HG02852 (cell line): Measurements from ENCODE around the gene ALS2.
"Not testable (repeated sequence)": the region's sequence is repeated elsewhere in the genome, so short reads cannot be mapped to it uniquely, and the experiment has no call there.

Experiments used
- ATAC-seq: cut with Tn5 transposase; IDR thresholded peaks from one replicate; pipeline ENCODE4 v1.9.1; 2021; ENCODE audit warnings: mild to moderate bottlenecking, moderate library complexity; ENCODE audit not compliant: unreplicated experiment

The ALS2 gene

DNA sequence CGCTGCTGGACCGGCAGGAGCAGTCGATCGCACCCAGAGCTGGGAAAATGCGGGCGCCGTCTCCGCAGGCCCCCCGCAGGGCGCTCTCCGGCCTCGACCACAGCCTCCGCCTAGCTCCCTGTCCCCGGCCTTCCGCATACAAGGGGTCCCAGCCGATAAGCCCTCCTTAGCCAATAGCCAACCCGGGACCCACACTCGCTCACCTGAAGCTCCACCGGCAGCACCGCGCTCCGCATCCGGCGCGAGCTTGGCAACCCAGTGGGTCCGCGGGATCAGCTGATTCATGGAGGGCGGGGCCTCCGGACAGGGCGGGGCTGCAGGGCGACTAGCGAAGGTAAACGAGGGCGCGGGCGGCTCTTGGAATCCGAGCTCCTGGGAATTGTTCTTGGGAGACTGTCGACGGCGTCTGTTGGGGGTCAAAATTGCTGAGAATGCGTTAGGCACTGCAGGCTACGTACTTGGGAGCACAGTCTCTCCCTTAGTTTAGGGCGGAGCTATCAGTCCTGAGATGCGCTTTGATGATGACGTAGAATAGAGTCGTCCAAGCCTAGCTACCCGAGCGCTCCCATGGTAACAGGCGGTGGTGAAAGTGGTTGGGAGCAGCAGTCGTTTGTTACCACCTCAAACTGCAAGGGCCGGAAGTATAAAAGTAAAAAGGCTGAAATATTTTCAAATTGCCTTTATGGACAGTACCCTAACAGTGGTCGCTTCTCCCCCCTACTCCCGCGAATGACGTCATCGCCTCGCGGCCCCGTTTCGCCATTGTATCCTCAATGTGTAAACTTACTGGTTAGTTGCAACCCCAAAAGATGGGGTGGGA, at the start of gene ALS2:
Gene ALS2 (minus strand): TSS at position 260 of the 820 bp plus-strand sequence. CDS start 12,048 bp downstream, outside the sequence.
- peak; percentile 97 for ATAC-seq

DNA sequence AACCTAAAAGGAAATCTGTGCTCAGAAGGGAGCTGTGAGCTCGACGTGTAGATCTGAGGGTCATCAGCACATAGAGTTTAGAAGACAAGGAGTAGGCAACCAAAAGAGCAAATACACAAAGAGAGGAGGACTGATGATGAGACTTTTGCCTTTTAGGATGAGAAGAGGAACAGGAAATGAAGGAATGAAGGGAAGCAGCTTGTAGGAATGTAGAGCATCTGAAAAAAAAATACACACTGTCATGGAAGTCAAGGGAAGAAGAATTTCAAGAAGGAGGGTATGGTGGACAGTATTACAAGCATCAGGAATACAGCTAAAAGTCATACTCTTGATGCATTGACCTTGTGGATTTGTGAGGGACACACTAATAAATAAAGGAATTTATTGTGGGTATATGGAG, 47.5 kb upstream of the ALS2 start:
- no peak for ATAC-seq

DNA sequence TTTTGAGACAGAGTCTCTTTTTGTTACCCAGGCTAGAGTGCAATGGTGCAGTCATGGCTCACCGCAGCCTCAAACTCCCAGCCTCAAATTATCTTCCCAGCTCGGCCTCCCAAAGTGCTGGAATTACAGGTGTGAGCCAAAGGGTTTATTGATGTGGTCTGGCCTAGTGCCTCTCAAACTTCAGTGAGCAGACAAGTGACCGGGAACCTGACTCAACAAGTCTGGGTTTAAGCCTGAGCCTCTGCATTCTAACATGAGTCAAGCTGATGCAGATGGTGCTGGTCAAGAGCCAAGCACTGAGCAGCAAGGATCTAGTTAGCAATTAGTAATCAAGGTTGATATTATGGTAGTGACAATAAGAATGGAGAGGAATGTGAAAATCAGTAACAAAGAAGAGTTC, 46.9 kb upstream of the ALS2 start:
- ATAC-seq, result no peak

DNA sequence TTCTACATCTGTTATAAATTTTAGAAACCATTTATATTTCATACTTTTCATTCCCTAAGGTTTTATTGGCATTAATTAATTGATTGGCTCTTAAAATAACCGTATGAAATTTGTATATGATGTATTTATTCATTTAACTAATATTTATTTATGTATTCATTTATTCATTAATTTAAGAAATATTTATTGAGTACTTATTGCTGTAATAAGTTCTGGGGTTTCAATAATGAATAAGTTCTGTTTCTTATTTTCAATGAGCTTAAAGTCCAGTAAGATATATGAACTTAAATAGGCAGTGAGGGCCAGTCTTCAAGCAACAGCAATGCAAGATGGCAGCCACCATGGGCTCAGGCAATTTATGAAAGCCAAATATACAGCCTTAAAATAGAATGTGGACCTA, 43.5 kb upstream of the ALS2 start:
- no peak for ATAC-seq

DNA sequence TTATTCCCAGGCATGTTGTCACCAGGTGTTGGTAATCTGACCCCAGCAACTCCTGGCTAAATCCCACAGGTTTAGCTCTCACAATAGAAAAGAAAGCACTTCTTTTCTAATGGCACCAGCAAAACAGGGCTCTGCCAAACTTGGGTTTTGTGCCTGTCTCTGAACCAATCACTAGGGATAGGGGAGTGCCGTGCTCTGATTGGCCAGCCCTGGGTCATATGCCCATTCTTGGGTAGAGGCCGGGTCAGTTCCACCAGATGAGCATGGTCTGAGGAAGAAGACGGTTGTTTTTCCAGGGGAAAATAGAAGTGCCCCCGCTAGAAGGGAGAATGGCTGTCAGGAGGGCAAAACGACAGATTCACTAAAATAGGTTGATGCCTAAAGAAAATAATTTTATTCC, 40.3 kb upstream of the ALS2 start:
- no peak for ATAC-seq

DNA sequence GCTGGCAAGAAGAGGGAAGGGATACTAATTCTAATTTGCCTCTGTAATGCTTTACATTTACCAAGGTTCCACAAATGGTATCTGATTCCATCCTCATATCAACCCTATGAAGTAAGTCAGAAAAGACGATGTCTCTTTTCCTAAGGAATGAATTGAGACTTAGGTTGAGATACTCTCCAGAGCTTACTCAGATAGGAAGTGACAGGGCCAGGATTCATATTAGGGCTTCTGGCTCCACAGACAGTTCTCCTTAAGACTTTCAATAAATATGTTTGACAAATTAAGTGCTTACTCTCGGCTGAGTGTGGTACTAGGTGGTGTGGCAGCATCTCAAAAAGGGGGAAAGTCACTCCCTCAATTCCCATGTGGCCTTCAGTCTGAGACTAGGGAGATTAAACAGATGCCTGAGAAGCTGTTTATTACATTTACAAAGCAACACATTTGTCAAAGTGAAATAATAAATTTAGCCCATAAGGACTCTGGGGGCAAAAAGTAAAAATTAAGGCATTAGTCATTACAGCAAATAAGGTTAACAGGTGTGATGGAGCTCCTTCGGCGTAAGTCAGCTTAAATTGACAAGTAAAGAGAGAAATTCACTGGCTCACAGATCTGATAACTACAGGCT, 39.8 kb upstream of the ALS2 start:
- ATAC-seq, result no peak

DNA sequence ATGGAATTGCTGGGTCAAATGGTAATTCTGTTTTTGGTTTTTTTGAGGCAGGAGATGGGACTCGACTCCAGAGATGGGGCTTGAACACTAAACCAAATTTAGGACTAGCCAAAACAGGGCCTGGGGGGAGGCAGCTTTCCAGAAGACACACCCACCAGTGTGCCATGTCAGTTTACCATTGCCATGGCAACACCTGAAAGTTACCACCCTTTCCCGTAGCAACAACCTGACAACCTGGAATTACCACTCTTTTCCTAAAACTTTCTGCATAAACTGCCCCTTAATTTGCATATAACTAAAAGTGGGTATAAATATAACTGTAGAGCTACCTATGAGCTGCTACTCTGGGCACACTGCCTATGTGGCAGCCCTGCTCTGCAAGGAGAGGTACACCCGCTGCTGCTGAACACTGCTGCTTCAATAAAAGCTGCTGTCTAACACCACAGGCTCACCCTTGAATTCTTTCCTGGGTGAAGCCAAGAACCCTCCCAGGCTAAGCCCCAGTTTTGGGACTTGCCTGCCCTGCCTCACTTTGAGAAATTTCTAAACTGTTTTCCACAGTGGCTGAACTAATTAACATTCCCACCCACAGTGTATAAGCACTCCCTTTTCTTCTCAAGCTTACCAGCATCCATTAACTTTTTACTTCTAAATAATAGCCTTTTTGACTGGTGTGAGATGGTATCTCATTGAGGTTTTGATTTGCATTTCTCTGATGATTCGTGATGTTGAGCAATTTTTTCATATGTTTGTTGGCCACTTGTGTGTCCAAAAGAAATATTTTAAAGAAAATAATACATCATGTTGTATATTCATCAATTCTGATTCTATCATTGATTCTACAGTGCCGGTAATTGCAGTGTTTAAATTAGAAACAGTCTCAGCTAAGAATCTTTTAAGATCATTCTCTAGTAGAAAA, 36.2 kb upstream of the ALS2 start:
- no peak for ATAC-seq

DNA sequence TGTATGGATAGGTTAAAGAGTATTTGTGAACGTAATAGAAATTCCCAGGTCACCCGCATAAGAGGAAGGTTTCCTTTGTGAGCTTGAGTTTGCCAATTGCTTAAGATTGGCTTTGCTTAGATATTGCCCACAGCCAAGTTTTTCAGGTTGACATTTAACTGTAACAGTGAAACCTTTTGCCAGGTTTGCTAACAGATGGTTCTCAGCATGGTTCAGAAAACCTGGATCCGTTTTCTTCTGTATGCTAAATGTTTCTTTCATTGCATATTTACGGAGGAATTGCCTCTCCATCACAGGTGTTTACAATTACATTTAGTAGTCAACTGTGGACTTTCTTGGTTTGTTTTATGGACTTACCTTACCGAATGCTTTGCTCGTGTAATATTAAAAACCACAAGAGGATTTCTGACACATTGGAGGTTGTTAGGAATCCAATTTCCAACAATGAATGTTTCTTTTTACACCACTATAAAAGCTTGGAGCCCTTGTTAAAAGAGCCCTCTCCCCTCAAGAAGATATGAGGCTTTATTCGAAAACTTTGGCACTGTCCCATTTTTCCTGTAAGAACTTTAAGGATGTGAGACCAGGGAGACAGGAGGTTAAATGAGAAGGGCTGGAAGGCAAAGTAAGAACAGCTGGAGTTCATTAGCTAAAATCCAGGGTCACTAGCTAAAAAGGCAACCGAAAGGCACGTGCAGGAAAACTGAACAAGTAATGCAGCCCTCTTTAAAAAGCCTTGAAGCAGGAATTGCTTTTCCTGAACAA, 33.4 kb upstream of the ALS2 start:
- ATAC-seq, result no peak

DNA sequence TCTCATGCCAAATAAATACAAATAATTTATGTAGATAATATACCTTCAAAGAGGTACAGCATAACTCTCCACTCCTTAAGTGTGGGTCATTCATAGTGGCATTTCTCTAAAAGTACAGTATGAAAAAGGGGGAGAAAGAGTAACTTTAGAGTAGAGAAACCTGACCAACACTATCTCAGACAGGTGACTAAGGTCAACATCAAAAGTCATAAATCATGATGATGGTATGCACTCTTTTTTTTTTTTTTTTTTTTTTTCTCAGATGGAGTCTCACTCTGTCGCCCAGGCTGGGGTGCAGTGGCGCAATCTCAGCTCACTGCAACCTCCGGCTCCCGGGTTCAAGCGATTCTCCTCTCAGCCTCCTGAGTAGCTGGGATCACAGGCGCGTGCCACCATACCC, 29.9 kb upstream of the ALS2 start:
- ATAC-seq, result not testable (repeated sequence)

DNA sequence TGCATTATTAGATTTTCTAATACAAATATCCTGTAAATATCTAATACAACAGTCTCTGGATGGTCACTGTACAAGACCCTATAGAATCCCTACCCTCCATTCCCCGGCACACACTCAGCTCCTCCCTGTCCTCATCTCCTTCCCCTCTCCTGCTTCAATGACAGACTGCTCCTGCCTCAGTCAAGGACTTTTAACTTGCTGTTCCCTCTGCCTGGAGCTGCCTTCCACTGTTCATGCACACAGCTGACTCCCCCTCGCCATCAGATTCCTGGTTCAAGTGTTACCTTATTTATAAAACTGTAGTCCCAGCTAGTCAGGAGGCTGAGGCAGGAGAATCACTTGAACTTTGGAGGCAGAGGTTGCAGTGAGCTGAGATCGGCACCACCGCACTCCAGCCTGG, 28.9 kb upstream of the ALS2 start:
- no peak for ATAC-seq

DNA sequence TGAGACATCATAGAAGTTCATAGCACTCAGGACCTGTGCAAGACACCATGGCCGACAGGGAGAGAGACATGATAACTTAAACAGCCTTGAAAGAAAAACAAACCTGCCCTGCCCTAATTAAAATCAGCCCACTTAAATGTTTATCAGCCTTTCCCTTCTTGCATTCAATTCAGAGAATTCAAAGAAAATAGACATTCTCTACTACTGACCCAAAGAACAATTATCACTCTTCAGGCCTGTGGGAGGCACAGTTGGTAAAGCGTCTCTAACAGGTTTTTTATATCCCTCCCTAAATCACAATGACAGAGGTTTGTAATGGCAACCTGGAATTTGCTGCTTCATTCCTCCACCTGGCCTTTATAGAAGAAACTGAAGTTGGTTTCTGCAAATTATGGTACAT, 27.3 kb upstream of the ALS2 start:
- ATAC-seq, result no peak

DNA sequence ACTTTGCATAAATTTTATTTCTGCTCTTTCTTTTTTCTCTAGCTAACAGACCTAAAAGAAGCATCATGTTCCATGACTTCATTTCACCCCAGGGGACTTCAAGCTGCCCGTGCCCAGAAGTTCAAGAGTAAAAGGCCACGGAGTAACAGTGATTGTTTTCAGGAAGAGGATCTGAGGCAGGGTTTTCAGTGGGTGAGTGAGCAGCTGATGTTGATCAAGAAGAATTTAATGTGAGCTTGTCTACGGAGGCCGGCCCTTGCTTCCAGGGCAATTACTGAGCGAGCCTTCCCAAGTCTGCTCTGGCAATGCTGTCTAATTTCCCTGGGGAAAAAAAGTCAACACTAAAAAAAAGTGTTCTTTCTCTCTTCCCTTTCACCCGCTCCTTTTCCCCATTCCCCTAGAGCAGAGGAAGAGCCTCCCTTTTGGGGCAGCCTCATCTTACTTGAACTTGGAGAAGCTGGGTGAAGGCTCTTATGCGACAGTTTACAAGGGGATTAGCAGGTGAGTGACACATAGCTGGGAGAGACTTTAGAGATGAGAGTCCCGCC, 26.8 kb upstream of the ALS2 start:
- no peak for ATAC-seq

DNA sequence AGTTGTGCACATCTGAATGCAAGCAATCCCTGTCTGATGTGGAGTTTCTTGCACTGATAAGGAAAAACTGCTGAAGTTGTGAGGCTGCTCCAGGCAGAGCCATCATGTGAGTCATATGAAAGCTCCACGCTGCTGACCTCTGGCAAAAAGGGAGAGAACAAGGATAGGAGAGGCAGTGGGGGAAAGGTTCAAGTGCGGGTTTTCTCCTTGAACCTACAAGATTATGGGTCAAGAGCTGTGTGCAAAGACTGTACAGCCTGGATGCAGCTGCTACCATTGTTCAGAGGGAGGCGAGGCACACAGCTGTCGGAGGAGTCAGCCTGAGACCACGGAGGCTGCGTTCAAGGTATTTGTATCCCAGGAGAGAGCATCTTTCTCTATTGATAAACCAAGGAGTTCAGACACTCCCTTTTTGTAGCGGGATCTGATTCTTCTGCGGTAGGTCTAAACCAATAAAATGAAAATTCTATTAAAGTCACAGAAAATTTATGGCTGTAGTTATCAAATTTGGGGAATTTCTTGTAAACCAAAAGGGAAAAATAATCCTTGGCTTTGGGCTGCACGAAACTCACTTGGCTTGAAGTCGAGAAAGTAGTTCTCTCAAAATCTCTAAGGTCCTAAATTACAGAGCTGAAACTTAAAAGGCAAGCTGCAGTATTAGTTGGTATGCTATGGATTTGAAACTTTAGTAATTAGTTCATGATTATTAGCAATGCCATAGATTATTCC, 25.9 kb upstream of the ALS2 start, which contains the start of gene CDK15:
Gene CDK15 (plus strand): TSS at position 96 of the 729 bp plus-strand sequence. CDS start 128 bp downstream, at position 224.
- no peak for ATAC-seq

DNA sequence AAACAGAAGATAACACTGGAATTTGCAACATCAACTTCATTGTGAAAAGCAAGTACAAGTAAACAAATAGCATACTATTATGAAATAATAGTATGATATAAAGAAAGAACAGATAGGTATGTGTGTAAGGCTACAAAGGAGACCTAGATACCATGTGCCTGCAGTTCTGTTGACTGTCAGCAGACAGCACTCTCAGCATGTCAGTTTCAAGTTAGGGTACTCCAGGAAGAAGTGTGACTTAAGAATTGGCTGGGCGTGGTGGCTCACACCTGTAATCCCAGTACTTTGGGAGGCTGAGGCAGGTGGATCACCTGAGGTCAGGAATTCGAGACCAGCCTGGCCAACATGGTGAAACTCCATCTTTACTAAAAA, 18.2 kb upstream of the ALS2 start:
- not testable (repeated sequence) for ATAC-seq

DNA sequence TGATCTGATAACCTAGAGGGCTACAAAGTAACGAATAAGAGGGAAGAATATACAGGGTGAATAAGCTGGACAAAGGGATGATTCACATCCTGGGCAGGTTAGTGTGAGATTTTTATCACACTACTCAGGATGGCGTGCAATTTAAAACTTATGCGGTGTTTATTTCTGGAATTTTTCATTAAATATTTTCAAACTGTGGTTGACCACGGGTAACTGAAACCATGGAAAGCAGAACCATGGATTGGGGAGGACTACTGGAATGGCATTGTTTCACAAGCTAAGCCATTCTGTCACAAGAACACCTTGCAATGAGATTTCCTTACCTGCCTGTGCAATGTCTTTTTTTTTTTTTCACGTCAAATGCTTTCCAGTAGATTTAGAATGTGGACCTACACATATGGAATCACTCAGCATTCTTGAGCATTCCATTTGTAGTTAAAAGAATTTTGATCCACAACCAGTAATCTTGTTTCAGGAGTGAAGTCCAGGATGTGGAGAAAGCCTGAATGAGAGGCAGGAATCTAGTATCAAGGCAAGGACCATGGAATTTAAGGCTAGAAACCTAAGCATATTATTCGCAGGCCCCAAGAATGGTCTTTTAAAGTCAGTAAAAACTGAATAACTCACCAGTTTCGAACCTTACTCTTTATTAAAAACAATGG, 17.6 kb upstream of the ALS2 start:
- ATAC-seq, result no peak

DNA sequence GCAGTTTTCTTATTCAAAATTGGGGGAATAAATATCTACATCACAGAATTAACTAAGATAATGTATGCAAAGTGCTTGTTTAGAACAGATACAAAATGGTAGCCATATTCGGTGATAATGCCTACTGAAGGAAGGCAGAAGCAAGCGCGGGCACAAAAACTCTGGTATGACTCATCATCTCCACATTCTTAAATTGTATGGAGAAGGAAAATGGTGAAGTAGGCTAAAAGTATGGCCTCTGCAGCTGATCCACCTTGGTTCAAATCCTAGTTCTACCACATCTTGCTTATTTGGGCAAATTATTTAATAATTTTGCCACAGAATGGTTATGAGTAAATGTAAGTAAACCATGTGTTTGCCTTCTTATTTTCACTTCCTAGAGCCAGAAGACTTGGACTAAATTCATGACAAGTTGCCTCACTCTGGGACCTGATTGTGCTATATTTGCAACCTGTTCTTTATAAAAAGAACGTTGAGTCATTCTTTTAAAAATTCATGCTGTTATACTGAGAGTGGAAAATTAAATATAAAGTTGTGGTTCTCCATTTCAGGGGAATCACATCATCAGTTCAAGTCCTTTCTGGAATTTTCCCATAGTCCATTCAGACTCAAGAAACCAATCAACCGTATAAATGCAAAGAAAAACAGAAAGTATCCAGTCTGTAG, 16.6 kb upstream of the ALS2 start:
- no peak for ATAC-seq

DNA sequence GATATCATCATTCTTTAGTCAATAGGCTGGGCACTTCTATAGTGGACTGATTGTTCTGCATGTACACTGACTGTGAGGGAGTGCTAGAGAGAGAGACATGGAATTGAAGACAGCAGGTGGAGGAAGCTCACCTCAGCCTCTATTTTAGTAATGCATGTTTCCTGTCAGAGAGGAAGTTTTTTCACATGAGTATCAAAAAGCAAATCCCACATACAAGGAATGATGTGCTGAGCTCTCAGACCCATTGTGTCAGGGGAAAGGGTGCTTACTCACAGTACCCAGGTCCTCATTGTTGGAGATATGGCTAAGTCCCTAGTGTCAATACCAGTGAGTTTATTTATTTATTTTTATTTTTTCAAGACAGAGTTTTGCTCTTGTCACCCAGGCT, 15.7 kb upstream of the ALS2 start:
- no peak for ATAC-seq

DNA sequence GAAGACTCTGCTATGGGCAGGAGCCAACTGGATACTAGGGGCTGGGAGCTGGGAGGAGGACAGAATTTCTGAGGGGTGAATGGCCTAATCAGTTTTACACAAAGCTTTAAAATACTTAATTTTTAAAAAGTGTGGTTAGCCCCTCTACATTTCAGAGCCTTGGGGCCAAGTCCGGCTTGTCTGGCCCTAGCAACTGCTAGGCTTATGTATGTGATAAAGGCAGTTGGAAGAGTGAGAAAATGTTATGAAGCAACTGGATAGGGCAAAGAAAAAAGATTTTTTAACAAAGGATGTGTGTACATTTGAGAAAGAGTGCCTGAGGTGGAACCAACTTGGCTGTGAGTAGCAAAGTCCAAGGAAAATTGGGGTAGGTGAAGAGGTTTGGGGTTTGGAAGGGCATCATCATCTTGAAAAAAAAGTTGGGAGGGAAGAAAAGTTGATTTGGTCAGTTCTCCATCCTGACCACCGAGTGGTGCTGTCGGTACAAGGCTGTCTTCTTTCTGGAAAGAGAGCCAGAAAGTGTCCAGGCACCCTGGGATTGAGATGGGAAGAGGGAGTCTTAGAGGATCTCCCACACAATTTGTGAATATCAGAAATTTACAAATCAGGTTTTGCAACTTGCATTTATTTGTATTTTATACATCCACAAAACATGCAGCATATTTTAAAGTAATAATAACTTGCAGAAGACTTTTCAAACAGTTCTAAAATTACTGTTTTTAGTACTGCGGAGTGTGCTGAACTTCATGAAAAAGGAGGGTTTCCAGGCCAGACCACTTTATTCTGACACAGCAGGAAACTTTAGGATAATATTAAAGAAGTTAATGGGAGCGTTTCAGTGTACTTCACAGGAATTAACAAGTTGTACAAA, 15.1 kb upstream of the ALS2 start:
- no peak for ATAC-seq
